Measurements from ENCODE around the gene SCAMP5. TPM values are rescaled to one million over a fixed set of nuclear protein-coding genes. Genes with fewer than 3 reads are reported as not detected.

SCAMP5 gene
- total and polyA plus RNA-seq, 2 of the 13 experiments (the other 11 are each of a cell fraction or from before 2014, with no cell fraction given) = 34.3 to 49.0 TPM

GRCh38 chr15:75043509-75044257 is 48.3 kb downstream of the SCAMP5 start (continued):
- TF ChIP-seq, protein P1, sequence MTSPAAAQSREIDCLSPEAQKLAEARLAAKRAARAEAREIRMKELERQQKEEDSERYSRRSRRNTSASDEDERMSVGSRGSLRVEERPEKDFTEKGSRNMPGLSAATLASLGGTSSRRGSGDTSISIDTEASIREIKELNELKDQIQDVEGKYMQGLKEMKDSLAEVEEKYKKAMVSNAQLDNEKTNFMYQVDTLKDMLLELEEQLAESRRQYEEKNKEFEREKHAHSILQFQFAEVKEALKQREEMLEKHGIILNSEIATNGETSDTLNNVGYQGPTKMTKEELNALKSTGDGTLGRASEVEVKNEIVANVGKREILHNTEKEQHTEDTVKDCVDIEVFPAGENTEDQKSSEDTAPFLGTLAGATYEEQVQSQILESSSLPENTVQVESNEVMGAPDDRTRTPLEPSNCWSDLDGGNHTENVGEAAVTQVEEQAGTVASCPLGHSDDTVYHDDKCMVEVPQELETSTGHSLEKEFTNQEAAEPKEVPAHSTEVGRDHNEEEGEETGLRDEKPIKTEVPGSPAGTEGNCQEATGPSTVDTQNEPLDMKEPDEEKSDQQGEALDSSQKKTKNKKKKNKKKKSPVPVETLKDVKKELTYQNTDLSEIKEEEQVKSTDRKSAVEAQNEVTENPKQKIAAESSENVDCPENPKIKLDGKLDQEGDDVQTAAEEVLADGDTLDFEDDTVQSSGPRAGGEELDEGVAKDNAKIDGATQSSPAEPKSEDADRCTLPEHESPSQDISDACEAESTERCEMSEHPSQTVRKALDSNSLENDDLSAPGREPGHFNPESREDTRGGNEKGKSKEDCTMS (CRISPR knock-in tag; conservative IDR thresholded peaks at IDR 0.05) = no peak
- TF ChIP-seq ZNF431 (CRISPR knock-in tag; IDR thresholded peaks at IDR 0.05; ENCODE audit: borderline replicate concordance, low read depth) (no peak), ZNF572 (CRISPR knock-in tag; IDR thresholded peaks at IDR 0.05) (no peak), HINFP (CRISPR knock-in tag; IDR thresholded peaks at IDR 0.05; ENCODE audit: low read depth) (no peak; the same call in 1 of the 2 replicates), TERF1 (CRISPR knock-in tag; IDR thresholded peaks at IDR 0.05) (no peak), ZNF749 (CRISPR knock-in tag; IDR thresholded peaks at IDR 0.05; ENCODE audit: borderline replicate concordance) (no peak), KDM5B (CRISPR knock-in tag; IDR thresholded peaks at IDR 0.05; ENCODE audit: borderline replicate concordance) (no peak), NFE2L2 (IDR thresholded peaks at IDR 0.05; ENCODE audit: low read length) (no peak), MYNN (CRISPR knock-in tag; IDR thresholded peaks at IDR 0.05; ENCODE audit: low read depth) (no peak), IKZF1 (IDR thresholded peaks at IDR 0.05) (no peak), ZNF770 (CRISPR knock-in tag; IDR thresholded peaks at IDR 0.05) (no peak), TARDBP (CRISPR knock-in tag; IDR thresholded peaks at IDR 0.05) (0 out of 2 replicates have a peak, but pooled peaks have one; percentile 61), ZNF138 (CRISPR knock-in tag; IDR thresholded peaks at IDR 0.05; ENCODE audit: low read depth) (no peak), ZNF335 (CRISPR knock-in tag; IDR thresholded peaks at IDR 0.05) (no peak), ZNF878 (CRISPR knock-in tag; IDR thresholded peaks at IDR 0.05) (no peak), ZBTB21 (CRISPR knock-in tag; IDR thresholded peaks at IDR 0.05) (no peak), GFI1 (CRISPR knock-in tag; IDR thresholded peaks at IDR 0.05; ENCODE audit: borderline replicate concordance) (no peak), ZNF547 (CRISPR knock-in tag; IDR thresholded peaks at IDR 0.05) (no peak), ASH2L (IDR thresholded peaks at IDR 0.05; ENCODE audit: insufficient read length, low read depth, low read length) (no peak), XBP1 (CRISPR knock-in tag; IDR thresholded peaks at IDR 0.05) (no peak), ATM (IDR thresholded peaks at IDR 0.05; ENCODE audit: borderline replicate concordance) (no peak)
- TF ChIP-seq, protein P2, sequence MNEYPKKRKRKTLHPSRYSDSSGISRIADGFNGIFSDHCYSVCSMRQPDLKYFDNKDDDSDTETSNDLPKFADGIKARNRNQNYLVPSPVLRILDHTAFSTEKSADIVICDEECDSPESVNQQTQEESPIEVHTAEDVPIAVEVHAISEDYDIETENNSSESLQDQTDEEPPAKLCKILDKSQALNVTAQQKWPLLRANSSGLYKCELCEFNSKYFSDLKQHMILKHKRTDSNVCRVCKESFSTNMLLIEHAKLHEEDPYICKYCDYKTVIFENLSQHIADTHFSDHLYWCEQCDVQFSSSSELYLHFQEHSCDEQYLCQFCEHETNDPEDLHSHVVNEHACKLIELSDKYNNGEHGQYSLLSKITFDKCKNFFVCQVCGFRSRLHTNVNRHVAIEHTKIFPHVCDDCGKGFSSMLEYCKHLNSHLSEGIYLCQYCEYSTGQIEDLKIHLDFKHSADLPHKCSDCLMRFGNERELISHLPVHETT (CRISPR knock-in tag; conservative IDR thresholded peaks at IDR 0.05) = no peak

All from HepG2 (cell line).